Suprapubic skin (tissue), 3 donors: Measurements from ENCODE around the gene AKR1A1.

Experiments used
- POLR2A ChIP-seq, 2 donors: fragments of 450-650 bp; IDR thresholded peaks; one replicate each; pipeline ENCODE4 v1.6.1; 2017; ENCODE audit warnings: antibody characterized with exemption in 2 of 2, mild to moderate bottlenecking in 2 of 2, moderate library complexity in 2 of 2
- TF ChIP-seq, protein P1 (sequence below), 2 donors: fragments of 200-600 bp in 1 of 2; fragments of 450-650 bp in 1 of 2; sonication (generic) in 1 of 2; IDR thresholded peaks; one replicate each; pipeline ENCODE4 v1.5.1; 2016 to 2019; ENCODE audit warnings: antibody characterized with exemption in 2 of 2, mild to moderate bottlenecking in 1 of 2, moderate library complexity in 1 of 2

DNA sequence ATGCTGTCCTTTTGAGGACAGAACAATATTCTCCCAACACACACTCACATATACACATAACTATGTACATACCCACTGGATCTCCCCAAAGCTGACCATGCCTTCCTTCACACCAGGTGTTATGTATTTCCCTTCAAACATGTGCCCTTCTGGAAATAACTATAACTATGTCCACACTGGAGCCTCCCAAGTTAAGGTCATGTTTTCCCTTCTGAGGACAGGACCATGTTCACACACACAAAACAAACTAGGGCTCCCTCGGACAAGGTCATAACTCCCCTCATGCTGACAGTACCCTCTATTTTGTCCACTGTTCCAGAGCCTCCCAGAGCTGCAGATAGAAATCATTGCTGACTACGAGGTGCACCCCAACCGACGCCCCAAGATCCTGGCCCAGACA is 42.7 kb upstream of the AKR1A1 start:
- TF ChIP-seq, protein P1, sequence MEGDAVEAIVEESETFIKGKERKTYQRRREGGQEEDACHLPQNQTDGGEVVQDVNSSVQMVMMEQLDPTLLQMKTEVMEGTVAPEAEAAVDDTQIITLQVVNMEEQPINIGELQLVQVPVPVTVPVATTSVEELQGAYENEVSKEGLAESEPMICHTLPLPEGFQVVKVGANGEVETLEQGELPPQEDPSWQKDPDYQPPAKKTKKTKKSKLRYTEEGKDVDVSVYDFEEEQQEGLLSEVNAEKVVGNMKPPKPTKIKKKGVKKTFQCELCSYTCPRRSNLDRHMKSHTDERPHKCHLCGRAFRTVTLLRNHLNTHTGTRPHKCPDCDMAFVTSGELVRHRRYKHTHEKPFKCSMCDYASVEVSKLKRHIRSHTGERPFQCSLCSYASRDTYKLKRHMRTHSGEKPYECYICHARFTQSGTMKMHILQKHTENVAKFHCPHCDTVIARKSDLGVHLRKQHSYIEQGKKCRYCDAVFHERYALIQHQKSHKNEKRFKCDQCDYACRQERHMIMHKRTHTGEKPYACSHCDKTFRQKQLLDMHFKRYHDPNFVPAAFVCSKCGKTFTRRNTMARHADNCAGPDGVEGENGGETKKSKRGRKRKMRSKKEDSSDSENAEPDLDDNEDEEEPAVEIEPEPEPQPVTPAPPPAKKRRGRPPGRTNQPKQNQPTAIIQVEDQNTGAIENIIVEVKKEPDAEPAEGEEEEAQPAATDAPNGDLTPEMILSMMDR (IDR thresholded peaks at IDR 0.05) = no peak
- no peak for TF ChIP-seq POLR2A (IDR thresholded peaks at IDR 0.05)
